PC-3 (cell line): ENCODE data around the gene USP40.

Experiments
- CTCF ChIP-seq: fragments of 300-600 bp; sonication (generic); conservative IDR thresholded peaks from 2 replicates; pipeline ENCODE4 v1.5.1; 2017; ENCODE audit warnings: antibody characterized with exemption, low read depth, mild to moderate bottlenecking, low read length
- EZH2 ChIP-seq: fragments of 300-600 bp; sonication (generic); IDR thresholded peaks from one replicate; pipeline ENCODE4 v1.6.1; 2017; ENCODE audit warnings: antibody characterized with exemption, mild to moderate bottlenecking, low read length; ENCODE audit not compliant: unreplicated experiment

DNA sequence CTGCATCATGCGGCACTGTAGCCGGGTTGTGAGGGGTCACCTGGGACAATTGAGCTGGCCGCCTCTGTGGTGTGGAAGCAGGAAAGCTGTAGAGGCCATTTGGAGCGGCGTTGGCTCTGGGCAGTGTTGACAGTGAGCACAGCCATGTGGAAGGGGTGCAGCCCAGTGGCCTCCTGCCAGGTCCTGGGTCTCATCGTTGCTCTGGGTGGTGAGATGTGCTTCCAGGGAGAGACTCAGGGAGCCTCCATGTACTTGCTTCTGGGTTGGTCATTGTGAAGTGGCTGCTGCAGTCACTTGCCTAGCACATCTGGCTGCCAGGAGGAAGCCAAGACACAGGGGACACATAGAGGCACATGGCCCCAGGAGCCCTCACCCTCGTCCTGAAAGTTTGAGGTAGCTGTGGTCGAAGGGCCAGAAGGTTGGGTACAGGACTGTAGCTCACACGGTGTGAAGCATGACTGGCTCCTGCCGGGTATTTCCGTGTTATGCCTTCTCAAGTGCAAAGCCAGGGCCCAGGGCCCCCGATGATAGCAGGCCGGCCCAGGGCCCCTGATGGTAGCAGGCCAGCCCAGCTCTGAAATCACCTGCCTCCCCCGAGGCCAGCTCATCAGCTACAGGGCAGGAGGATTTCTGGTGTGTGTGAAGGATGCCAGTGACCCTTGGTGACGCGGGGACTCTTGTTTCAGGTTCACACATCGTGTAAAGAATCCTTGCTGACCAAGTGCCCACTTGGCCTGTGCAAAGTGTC, 129.7 kb downstream of the USP40 start:
- TF ChIP-seq EZH2 (no peak), CTCF (no peak)
